Left lung (tissue), 10 donors: ENCODE data around the gene CABLES2. TPM values are rescaled to one million over a fixed set of nuclear protein-coding genes. Genes with fewer than 3 reads are reported as not detected.
"Not testable (repeated sequence)": the region's sequence is repeated elsewhere in the genome, so short reads cannot be mapped to it uniquely, and the experiment has no call there.

ENCODE experiments used
- ATAC-seq: fragments of 200-7000 bp; cut with Tn5 transposase; one replicate; pipeline ENCODE4 v1.9.1; 2020; ENCODE audit warnings: moderate library complexity
- DNase-seq, 4 donors: peaks; one replicate each; pipeline ENCODE4 v3.0.0-alpha.2; 2013 to 2020
- H3K27ac ChIP-seq, 2 donors: fragments of 200-600 bp; sonication (generic) in 1 of 2; one replicate each; pipeline versions ENCODE4 v1.5.0 to v1.8.0; 2020 to 2021
- H3K27me3 ChIP-seq, 2 donors: fragments of 200-600 bp; sonication (generic) in 1 of 2; one replicate each; pipeline versions ENCODE4 v1.5.0 to v1.8.0; 2020 to 2021
- H3K36me3 ChIP-seq, 2 donors: fragments of 200-600 bp; sonication (generic) in 1 of 2; one replicate each; pipeline versions ENCODE4 v1.5.0 to v1.8.0; 2020 to 2021
- H3K4me1 ChIP-seq, 2 donors: fragments of 200-600 bp; one replicate each; pipeline ENCODE4 v1.8.0; 2021
- H3K4me3 ChIP-seq, 2 donors: fragments of 200-600 bp; sonication (generic) in 1 of 2; one replicate each; pipeline versions ENCODE4 v1.5.0 to v1.8.0; 2020 to 2021; ENCODE audit warnings: mild to moderate bottlenecking in 1 of 2
- H3K9me3 ChIP-seq, 2 donors: fragments of 200-600 bp; sonication (generic) in 1 of 2; one replicate each; pipeline versions ENCODE4 v1.5.0 to v1.8.0; 2020 to 2021
- intact Hi-C, 2 donors: fragments of 100-400 bp; cut with DNase I; formaldehyde crosslinking; loops; one replicate each; pipeline versions ENCODE4 v1.11.2 to v1.14.2; 2022
- polyA plus RNA-seq, 6 donors: library from polyadenylated mRNA; unstranded; fragments of 120-200 nt; gene quantifications; one replicate each; pipeline ENCODE4 v1.2.1, GENCODE V29; 2013; ENCODE audit not compliant: insufficient read length in 6 of 6
- total RNA-seq, 2 donors: library from RNA; stranded (reverse); fragmentation: NEBNext Ultra II Directional; extraction: Animal tissue kit (Norgen Biotek cat#: 25700); gene quantifications; one replicate each; pipeline ENCODE4 v1.2.1, GENCODE V29; 2021
- TF ChIP-seq, protein P1 (sequence below), 2 donors: fragments of 200-600 bp; sonication (generic) in 1 of 2; IDR thresholded peaks; one replicate each; pipeline versions ENCODE4 v1.5.0 to v1.8.0; 2021; ENCODE audit warnings: antibody characterized with exemption in 2 of 2
- donor health status: DM: no; HTN: yes; CAD: no.
- donor health status: DM: no; HTN: no; CAD: no.

Gene CABLES2
- total and polyA plus RNA-seq, 8 donors, result 4.1 to 16.7 (median 13.2) TPM

DNA sequence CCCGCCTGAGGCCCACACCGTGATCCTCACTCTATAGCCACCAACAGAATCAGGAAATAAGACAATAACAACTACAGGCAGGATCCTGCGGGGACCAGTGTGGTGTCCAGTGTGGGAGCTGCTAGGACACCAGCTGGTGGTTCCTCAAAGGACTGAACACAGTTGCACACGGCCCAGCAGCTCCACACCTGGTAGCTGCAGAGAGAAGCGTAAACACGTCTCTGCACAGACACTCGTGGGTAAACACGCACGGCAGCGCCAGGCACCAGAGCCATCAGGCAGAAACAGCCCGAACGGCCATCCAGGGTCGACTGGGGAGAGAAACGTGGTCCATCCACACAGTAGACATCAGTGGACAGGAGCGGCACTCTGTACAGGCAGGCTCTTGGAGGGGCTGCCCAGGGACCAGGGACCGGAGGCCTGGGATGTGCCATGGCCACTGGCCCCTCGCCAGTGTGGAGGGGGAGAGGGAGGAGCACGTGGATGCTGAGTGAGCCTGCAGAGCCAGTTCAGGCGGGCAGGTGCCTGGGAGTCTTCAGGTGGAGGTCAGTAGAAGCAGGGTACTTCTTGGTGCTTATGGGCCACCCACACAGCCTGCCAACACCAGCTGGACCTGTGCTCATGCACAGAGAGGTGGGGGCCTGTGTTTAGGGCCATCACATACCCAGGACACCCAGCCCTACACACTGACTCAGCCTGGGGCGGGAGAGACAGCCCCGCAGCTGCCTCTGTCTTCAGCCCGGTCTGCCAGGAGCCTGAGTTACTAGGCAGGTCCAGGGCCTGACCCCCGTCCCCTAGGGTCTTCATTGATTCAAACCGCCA, 32.5 kb downstream of the CABLES2 start:
- ATAC-seq, result peak; percentile 6
- H3K4me1 ChIP-seq, result peaks cover 40 to 54% of the 10 kb centered on the region in 2 donors
- intact Hi-C loops, result loop anchor here in 1 of 2 donors (10.0 kb wide), 1 partner anchor 70 kb away; the partner anchor contains the start of gene ADRM1

DNA sequence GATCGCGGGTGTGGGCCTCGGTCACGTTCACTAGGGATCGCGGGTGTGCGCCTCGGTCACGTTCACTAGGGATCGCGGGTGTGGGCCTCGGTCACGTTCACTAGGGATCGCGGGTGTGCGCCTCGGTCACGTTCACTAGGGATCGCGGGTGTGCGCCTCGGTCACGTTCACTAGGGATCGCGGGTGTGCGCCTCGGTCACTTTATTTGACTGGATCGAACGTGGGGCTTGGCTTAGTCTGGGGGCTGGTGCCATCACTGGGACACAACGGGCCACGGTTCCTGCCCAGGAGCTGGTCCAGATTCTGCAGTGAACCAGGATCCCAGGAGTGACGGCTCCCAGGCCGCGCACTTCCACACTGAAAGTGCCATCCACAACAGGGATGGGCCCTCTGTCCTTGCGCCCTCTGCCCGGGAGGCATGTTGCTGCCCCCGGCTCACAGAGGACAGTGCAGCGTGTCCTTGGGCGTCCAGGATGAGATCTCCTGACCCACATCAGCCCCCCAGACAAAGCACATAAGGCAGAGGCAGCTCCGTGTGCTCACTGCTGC, 33.4 kb downstream of the CABLES2 start:
- H3K36me3 ChIP-seq, H3K9me3 ChIP-seq, H3K4me3 ChIP-seq, H3K27ac ChIP-seq, DNase-seq, ATAC-seq: not testable (repeated sequence)
- Histone ChIP-seq H3K4me1 (peaks cover 48 to 62% of the 10 kb centered on the region in 2 donors), H3K27me3 (peaks cover 0 to 15% of the 10 kb centered on the region in 2 donors)
- intact Hi-C loops, result loop anchor here in 1 of 2 donors (10.0 kb wide), 1 partner anchor 69 kb away; the partner anchor contains the start of gene ADRM1

More for the DNA sequence above, 32.5 kb downstream of the CABLES2 start:
- Histone ChIP-seq H3K9me3 (no peaks in the 10 kb centered on the region), H3K36me3 (no peaks in the 10 kb centered on the region), H3K27ac (no peak overlapping the region), H3K4me3 (no peak overlapping the region), H3K27me3 (peaks cover 0 to 7% of the 10 kb centered on the region in 2 donors)
- TF ChIP-seq, protein P1, sequence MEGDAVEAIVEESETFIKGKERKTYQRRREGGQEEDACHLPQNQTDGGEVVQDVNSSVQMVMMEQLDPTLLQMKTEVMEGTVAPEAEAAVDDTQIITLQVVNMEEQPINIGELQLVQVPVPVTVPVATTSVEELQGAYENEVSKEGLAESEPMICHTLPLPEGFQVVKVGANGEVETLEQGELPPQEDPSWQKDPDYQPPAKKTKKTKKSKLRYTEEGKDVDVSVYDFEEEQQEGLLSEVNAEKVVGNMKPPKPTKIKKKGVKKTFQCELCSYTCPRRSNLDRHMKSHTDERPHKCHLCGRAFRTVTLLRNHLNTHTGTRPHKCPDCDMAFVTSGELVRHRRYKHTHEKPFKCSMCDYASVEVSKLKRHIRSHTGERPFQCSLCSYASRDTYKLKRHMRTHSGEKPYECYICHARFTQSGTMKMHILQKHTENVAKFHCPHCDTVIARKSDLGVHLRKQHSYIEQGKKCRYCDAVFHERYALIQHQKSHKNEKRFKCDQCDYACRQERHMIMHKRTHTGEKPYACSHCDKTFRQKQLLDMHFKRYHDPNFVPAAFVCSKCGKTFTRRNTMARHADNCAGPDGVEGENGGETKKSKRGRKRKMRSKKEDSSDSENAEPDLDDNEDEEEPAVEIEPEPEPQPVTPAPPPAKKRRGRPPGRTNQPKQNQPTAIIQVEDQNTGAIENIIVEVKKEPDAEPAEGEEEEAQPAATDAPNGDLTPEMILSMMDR (IDR thresholded peaks at IDR 0.05), result no peak
- DNase-seq, result peak in 1 of 4 donors; percentile 44

DNA sequence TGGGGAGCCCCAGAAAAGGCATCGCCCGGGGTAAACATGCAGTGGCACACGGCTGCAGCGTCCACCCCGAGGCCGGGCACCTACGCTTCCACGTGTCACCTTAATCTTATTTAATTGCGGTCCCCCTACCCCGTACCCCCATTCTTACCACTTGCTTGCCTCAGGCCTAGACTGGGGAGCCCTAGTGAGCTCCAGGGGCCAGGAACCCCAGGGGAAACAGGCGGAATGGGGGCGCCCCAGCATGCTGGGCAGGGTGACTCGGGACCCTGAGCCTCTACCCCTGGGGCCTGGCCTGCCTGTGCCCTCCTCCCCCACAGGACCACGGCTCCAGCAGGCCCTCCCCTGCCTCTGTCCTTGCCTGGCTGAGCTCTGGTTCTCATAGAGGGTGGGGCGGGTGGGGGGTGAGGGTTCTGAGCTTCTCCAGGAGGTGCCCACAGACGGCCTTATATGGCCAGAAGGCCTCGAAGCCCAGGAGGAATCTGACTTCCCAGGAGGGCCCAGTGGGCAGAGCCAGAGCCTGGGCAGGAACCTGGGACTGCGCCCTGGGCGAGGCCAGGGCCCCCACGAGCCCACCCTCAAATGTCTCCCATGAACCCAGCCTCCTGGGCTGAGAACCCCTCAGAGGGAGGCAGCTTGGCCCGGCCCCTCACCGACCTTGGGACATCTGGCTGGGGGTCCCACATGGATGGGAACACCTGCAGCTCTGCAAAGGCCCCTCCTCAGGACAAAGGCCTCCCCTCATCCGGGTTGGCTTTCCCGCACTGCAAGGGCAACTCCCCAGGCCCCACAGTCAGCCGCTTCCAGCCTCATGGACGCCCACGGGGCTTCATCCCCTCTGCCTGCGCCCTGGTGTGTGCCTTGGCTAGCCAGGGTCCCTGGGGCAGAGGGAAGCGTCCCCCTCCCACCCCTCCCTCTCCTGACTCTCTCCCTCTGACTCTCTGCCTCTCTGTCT, 34.8 kb downstream of the CABLES2 start:
- Histone ChIP-seq H3K4me1 (peaks cover 52 to 64% of the 10 kb centered on the region in 2 donors), H3K9me3 (no peaks in the 10 kb centered on the region), H3K4me3 (no peak overlapping the region), H3K36me3 (no peaks in the 10 kb centered on the region), H3K27me3 (peaks cover 0 to 29% of the 10 kb centered on the region in 2 donors), H3K27ac (no peak overlapping the region)
- ATAC-seq (no peak), DNase-seq (no peak)
- TF ChIP-seq, protein P1 (IDR thresholded peaks at IDR 0.05), result no peak
- intact Hi-C loops, result loop anchor here in 1 of 2 donors (10.0 kb wide), 1 partner anchor 68 kb away; the partner anchor contains the start of gene ADRM1

DNA sequence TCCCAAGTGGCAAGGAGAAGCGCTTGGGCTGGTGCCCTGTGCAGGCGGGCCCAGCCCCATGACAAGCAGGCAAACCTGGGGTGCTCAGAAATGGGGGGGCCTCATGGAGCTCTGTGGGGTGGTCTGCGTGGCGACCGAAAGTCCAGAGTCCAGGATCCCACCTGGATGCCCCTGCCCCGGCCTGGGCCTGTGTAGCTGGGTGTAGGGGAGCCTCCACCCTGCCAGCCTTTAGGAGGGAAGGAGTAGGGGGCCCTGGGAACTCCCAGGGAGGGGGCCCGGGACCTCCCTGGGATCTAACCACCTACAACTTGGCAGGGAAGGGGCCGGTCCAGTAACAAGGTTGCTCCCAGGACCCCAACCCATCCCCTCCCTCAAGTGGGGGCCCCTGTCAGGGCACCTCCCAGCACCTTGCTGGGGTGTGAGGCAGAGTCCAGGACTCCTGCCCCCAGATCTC, 35.5 kb downstream of the CABLES2 start:
- H3K9me3 ChIP-seq, result no peaks in the 10 kb centered on the region
- no peak overlapping the region for H3K27ac ChIP-seq
- no peak overlapping the region for H3K4me3 ChIP-seq
- peaks cover 0 to 36% of the 10 kb centered on the region in 2 donors for H3K27me3 ChIP-seq
- H3K4me1 ChIP-seq, result peaks cover 48 to 65% of the 10 kb centered on the region in 2 donors
- intact Hi-C loops, result loop anchor here in 1 of 2 donors (10.0 kb wide), 1 partner anchor 67 kb away; the partner anchor contains the start of gene ADRM1
- H3K36me3 ChIP-seq, result no peaks in the 10 kb centered on the region
- TF ChIP-seq, protein P1 (IDR thresholded peaks at IDR 0.05), result no peak
- no peak for ATAC-seq
- no peak for DNase-seq
